IMR-90 (cell line): ENCODE measurements around the gene AGR3. TPM values are rescaled to one million over a fixed set of nuclear protein-coding genes. Genes with fewer than 3 reads are reported as not detected.

Experiments
- ATAC-seq: fragments of 200-7000 bp; cut with Tn5 transposase; 2 replicates; pipeline ENCODE4 v1.9.1; 2020; ENCODE audit warnings: low read depth, mild to moderate bottlenecking, moderate library complexity
- BruUV-seq: library from RNA; stranded (reverse); fragments of 400-500 nt; replicated peaks from 2 replicates; lab custom pipeline; 2021; lab: Mats Ljungman, UMichigan
- CTCF ChIA-PET: fragments of 300-600 bp; formaldehyde crosslinking; extraction: SDS; loops from one replicate; lab custom pipeline; 2021; ENCODE audit warnings: antibody characterized with exemption; lab: Yijun Ruan, JAX
- POLR2A ChIA-PET: fragments of 300-600 bp; sonication (Branson Sonifier 250); formaldehyde crosslinking; loops from one replicate; lab custom pipeline; 2022; ENCODE audit warnings: antibody characterized with exemption; ENCODE audit not compliant: unreplicated experiment; lab: Charles Lee
- DNase-seq: peaks from one replicate; pipeline ENCODE4 v3.0.0; 2013
- H2AFZ ChIP-seq: replicated peaks from 2 replicates; pipeline ENCODE3; 2013; ENCODE audit warnings: low read length, mild to moderate bottlenecking; ENCODE audit not compliant: poor library complexity
- H2AK5ac ChIP-seq: 2 replicates; pipeline ENCODE4 v1.6.1; 2013; ENCODE audit warnings: low read depth, low read length, inconsistent platforms
- H2AK9ac ChIP-seq: replicated peaks from 2 replicates; pipeline ENCODE3; 2013; ENCODE audit warnings: mild to moderate bottlenecking, low read depth, low read length, moderate library complexity; ENCODE audit not compliant: poor library complexity
- H2BK120ac ChIP-seq: 2 replicates; pipeline ENCODE4 v1.6.1; 2013; ENCODE audit warnings: low read depth, low read length, inconsistent platforms
- H2BK15ac ChIP-seq: 3 replicates; pipeline ENCODE4 v1.6.1; 2013; ENCODE audit warnings: low read depth, low read length, inconsistent platforms
- H2BK20ac ChIP-seq: 2 replicates; pipeline ENCODE4 v1.6.1; 2013; ENCODE audit warnings: low read depth, mild to moderate bottlenecking, inconsistent platforms, low read length, moderate library complexity
- H2BK5ac ChIP-seq: 2 replicates; pipeline ENCODE4 v1.6.1; 2013; ENCODE audit warnings: mild to moderate bottlenecking, low read depth, low read length, inconsistent platforms; ENCODE audit not compliant: poor library complexity, severe bottlenecking
- H3K14ac ChIP-seq: replicated peaks from 2 replicates; pipeline ENCODE4 v1.6.1; 2013; ENCODE audit warnings: low read depth, low read length, inconsistent platforms
- H3K18ac ChIP-seq: 2 replicates; pipeline ENCODE4 v1.6.1; 2013; ENCODE audit warnings: low read depth, low read length, control low read depth
- H3K23ac ChIP-seq: 2 replicates; pipeline ENCODE4 v1.6.1; 2013; ENCODE audit warnings: low read depth, low read length, inconsistent platforms
- H3K27ac ChIP-seq: 2 replicates; pipeline ENCODE4 v1.5.1; 2013; ENCODE audit warnings: mild to moderate bottlenecking, control low read depth, low read length; ENCODE audit not compliant: insufficient read depth
- H3K27me3 ChIP-seq: 2 replicates; pipeline ENCODE4 v1.6.1; 2013; ENCODE audit warnings: low read length; ENCODE audit not compliant: control insufficient read depth, insufficient read depth
- H3K36me3 ChIP-seq: 2 replicates; pipeline ENCODE4 v1.6.1; 2013; ENCODE audit warnings: low read length, mixed read lengths; ENCODE audit not compliant: control insufficient read depth, insufficient read depth
- H3K4ac ChIP-seq: 2 replicates; pipeline ENCODE4 v1.6.1; 2013; ENCODE audit warnings: low read depth, low read length, inconsistent platforms
- H3K4me1 ChIP-seq: 2 replicates; pipeline ENCODE4 v1.6.1; 2013; ENCODE audit warnings: low read length, mixed read lengths; ENCODE audit not compliant: control insufficient read depth, insufficient read depth
- H3K4me2 ChIP-seq: 2 replicates; pipeline ENCODE4 v1.6.1; 2013; ENCODE audit warnings: low read depth, mild to moderate bottlenecking, control low read depth, low read length, moderate library complexity
- H3K4me3 ChIP-seq: 2 replicates; pipeline ENCODE4 v1.5.1; 2013; ENCODE audit warnings: low read depth, mild to moderate bottlenecking, control low read depth, low read length, moderate library complexity; ENCODE audit not compliant: insufficient read depth
- H3K56ac ChIP-seq: 2 replicates; pipeline ENCODE4 v1.6.1; 2013; ENCODE audit warnings: low read length, inconsistent platforms; ENCODE audit not compliant: insufficient read depth; ENCODE audit errors: extremely low read depth
- H3K79me1 ChIP-seq, 2 experiments: 2 replicates each; pipeline ENCODE4 v1.6.1; 2013; ENCODE audit warnings: low read length in 2 of 2, inconsistent platforms in 1 of 2, low read depth in 1 of 2
- H3K9ac ChIP-seq: 2 replicates; pipeline ENCODE4 v1.6.1; 2013; ENCODE audit warnings: low read depth, low read length, control low read depth
- H3K9me1 ChIP-seq: 2 replicates; pipeline ENCODE4 v1.6.1; 2013; ENCODE audit warnings: low read length, inconsistent platforms; ENCODE audit not compliant: insufficient read depth
- H3K9me3 ChIP-seq: 2 replicates; pipeline ENCODE4 v1.6.1; 2013; ENCODE audit warnings: low read length; ENCODE audit not compliant: control insufficient read depth, insufficient read depth
- H4K20me1 ChIP-seq: 2 replicates; pipeline ENCODE4 v1.6.1; 2013; ENCODE audit warnings: low read length, inconsistent platforms; ENCODE audit not compliant: insufficient read depth
- H4K5ac ChIP-seq: 2 replicates; pipeline ENCODE4 v1.6.1; 2013; ENCODE audit warnings: mild to moderate bottlenecking, low read depth, low read length, control low read depth
- H4K8ac ChIP-seq, 2 experiments: 2 replicates each; pipeline ENCODE4 v1.6.1; 2013; ENCODE audit warnings: low read depth in 2 of 2, low read length in 2 of 2, control low read depth in 1 of 2, inconsistent platforms in 1 of 2
- H4K91ac ChIP-seq: 2 replicates; pipeline ENCODE4 v1.6.1; 2013; ENCODE audit warnings: low read depth, low read length, inconsistent platforms; ENCODE audit not compliant: insufficient read depth
- CEBPB ChIP-seq: IDR thresholded peaks from 2 replicates; pipeline ENCODE4 v1.6.1; 2012; ENCODE audit warnings: low read depth, low read length, improper control_type of control experiment
- CTCF ChIP-seq: conservative IDR thresholded peaks from 2 replicates; pipeline ENCODE4 v1.5.1; 2012; ENCODE audit warnings: mild to moderate bottlenecking, low read depth, low read length, improper control_type of control experiment
- RCOR1 ChIP-seq: IDR thresholded peaks from 2 replicates; pipeline ENCODE4 v1.6.1; 2012; ENCODE audit warnings: mild to moderate bottlenecking, low read length, improper control_type of control experiment; ENCODE audit not compliant: insufficient replicate concordance
- WGBS, 2 experiments: methylation state at CpG; one replicate each; pipeline versions ENCODE4 v1.1.5 to v1.1.7; 2013; ENCODE audit warnings: missing lambda C conversion rate in 2 of 2; ENCODE audit not compliant: insufficient read length in 1 of 2; ENCODE audit errors: extremely low coverage in 2 of 2; 5-methylcytosine and 5-hydroxymethylcytosine counted together
- dilution Hi-C: fragments of 300-500 bp; cut with HindIII; formaldehyde crosslinking; loops from one replicate; pipeline ENCODE4 v1.14.3; 2018; ENCODE audit warnings: low sequenced_read_pairs; ENCODE audit not compliant: unreplicated experiment
- in situ Hi-C: fragments of 300-500 bp; cut with MboI; formaldehyde crosslinking; loops from 3 replicates; pipeline ENCODE4 v1.14.3; 2019; ENCODE audit warnings: low sequenced_read_pairs, inconsistent platforms, mixed read lengths
- intact Hi-C: fragments of 100-400 bp; cut with micrococcal nuclease; formaldehyde crosslinking; loops from 2 replicates; pipeline ENCODE4 v1.10.0; 2022
- polyA plus RNA-seq, 3 experiments: library from polyadenylated mRNA; depleted of rRNA; stranded (reverse); fragments of >200 nt; gene quantifications; 2 replicates each; pipeline ENCODE4 v1.2.3, GENCODE V29; 2012; ENCODE audit warnings: low replicate concordance in 1 of 3
- total RNA-seq: library from RNA; depleted of rRNA; stranded (reverse); fragments of >200 nt; gene quantifications from 2 replicates; pipeline ENCODE4 v1.2.3, GENCODE V29; 2012

Gene AGR3
- total and polyA plus RNA-seq, 2 of the 4 experiments (the other 2 are of a cell fraction): not detected

- in situ Hi-C loops: no loop called here
- Histone ChIP-seq H2BK5ac (no peak overlapping the region), H3K23ac (no peak overlapping the region), H2AK9ac (no peak overlapping the region), H3K4me2 (no peak overlapping the region), H3K9me3 (no peaks in the 10 kb centered on the region), H3K4me1 (peaks cover 9% of the 10 kb centered on the region), H3K4me3 (no peak overlapping the region), H3K36me3 (no peaks in the 10 kb centered on the region), H2BK20ac (no peak overlapping the region; the same call in 1 of the 2 replicates), H4K20me1 (no peaks in the 10 kb centered on the region), H3K9ac (no peak overlapping the region), H2BK120ac (peak overlapping the region; percentile 69), H3K27ac (no peak overlapping the region), H2AFZ (no peak overlapping the region), H3K9me1 (no peaks in the 10 kb centered on the region), H3K14ac (no peak overlapping the region), H4K8ac (no peak overlapping the region), H4K5ac (no peak overlapping the region), H3K18ac (no peak overlapping the region), H2AK5ac (no peak overlapping the region), H3K4ac (no peak overlapping the region), H3K79me1 (no peaks in the 10 kb centered on the region), H3K56ac (no peak overlapping the region), H2BK15ac (no peak overlapping the region), H4K91ac (no peak overlapping the region), H3K27me3 (no peaks in the 10 kb centered on the region)
- ATAC-seq: no peak
- no CpG with 5 or more reads among the region's 1 CpG for WGBS, 2 experiments
- ChIA-PET CTCF (interaction anchor here (0.8 kb wide), 1 partner anchor 11 kb away, joined by 3 read pairs; no protein-coding TSS in a partner anchor), POLR2A (no interaction called here)
- no TSS peak for BruUV-seq
- TF ChIP-seq CTCF (no peak), CEBPB (no peak), RCOR1 (no peak)
- dilution Hi-C loops: no loop called here
- no peak for DNase-seq
- intact Hi-C loops: no loop called here
Observed at GRCh38 chr7:16838891-16839290, 42.9 kb downstream of the AGR3 start.
